PC-3 (cell line): ENCODE measurements around the gene CXADR. TPM values are rescaled to one million over a fixed set of nuclear protein-coding genes. Genes with fewer than 3 reads are reported as not detected.

Experiments used
- ATAC-seq: fragments of 200-7000 bp; cut with Tn5 transposase; 2 replicates; pipeline ENCODE4 v1.9.1; 2020; ENCODE audit warnings: mild to moderate bottlenecking, moderate library complexity
- BruUV-seq: library from RNA; stranded (reverse); fragments of 400-500 nt; replicated peaks from 2 replicates; lab custom pipeline; 2021; lab: Mats Ljungman, UMichigan
- CTCF ChIA-PET: fragments of 300-600 bp; sonication (Branson Sonifier 250); formaldehyde crosslinking; loops from one replicate; lab custom pipeline; 2022; ENCODE audit warnings: antibody characterized with exemption; lab: Charles Lee
- POLR2A ChIA-PET: fragments of 300-600 bp; sonication (Branson Sonifier 250); formaldehyde crosslinking; loops from one replicate; lab custom pipeline; 2022; ENCODE audit warnings: antibody characterized with exemption; ENCODE audit not compliant: unreplicated experiment; lab: Charles Lee
- DNase-seq: peaks from one replicate; pipeline ENCODE4 v3.0.0-alpha.2; 2015
- H2AFZ ChIP-seq: fragments of 300-600 bp; sonication (generic); 2 replicates; pipeline ENCODE4 v1.6.0; 2016; ENCODE audit warnings: antibody characterized with exemption, low read length
- H3F3A ChIP-seq: fragments of 300-600 bp; sonication (generic); one replicate; pipeline ENCODE4 v1.6.0; 2017; ENCODE audit warnings: antibody characterized with exemption, low read length, control low read depth, mild to moderate bottlenecking; ENCODE audit not compliant: unreplicated experiment
- H3K27ac ChIP-seq: fragments of 300-600 bp; sonication (generic); 2 replicates; pipeline ENCODE4 v1.5.1; 2016; ENCODE audit warnings: mild to moderate bottlenecking, low read length
- H3K27me3 ChIP-seq: fragments of 300-600 bp; sonication (generic); 2 replicates; pipeline ENCODE4 v1.6.1; 2016; ENCODE audit warnings: low read length, mixed read lengths
- H3K36me3 ChIP-seq: fragments of 300-600 bp; sonication (generic); 2 replicates; pipeline ENCODE4 v1.6.1; 2016; ENCODE audit warnings: low read depth, mixed run types, low read length, mixed read lengths
- H3K4me1 ChIP-seq: fragments of 300-600 bp; sonication (generic); 2 replicates; pipeline ENCODE4 v1.5.1; 2016; ENCODE audit warnings: low read length; ENCODE audit not compliant: insufficient read depth
- H3K4me2 ChIP-seq: fragments of 300-600 bp; sonication (generic); 2 replicates; pipeline ENCODE4 v1.6.0; 2016; ENCODE audit warnings: low read length
- H3K4me3 ChIP-seq: fragments of 300-600 bp; sonication (generic); 2 replicates; pipeline ENCODE4 v1.5.1; 2016; ENCODE audit warnings: mild to moderate bottlenecking, low read length, mixed read lengths
- H3K79me2 ChIP-seq: fragments of 300-600 bp; sonication (generic); 2 replicates; pipeline ENCODE4 v1.6.1; 2017; ENCODE audit warnings: low read length, mixed read lengths
- H3K9ac ChIP-seq: fragments of 300-600 bp; sonication (generic); 2 replicates; pipeline ENCODE4 v1.6.0; 2016; ENCODE audit warnings: mild to moderate bottlenecking, low read length
- H3K9me2 ChIP-seq: fragments of 300-600 bp; sonication (generic); replicated peaks from 2 replicates; pipeline ENCODE4 v1.6.1; 2016; ENCODE audit warnings: mixed run types, low read length, mixed read lengths
- H3K9me3 ChIP-seq: fragments of 300-600 bp; sonication (generic); 2 replicates; pipeline ENCODE4 v1.6.1; 2016; ENCODE audit warnings: low read length, mixed read lengths
- H4K20me1 ChIP-seq: fragments of 300-600 bp; sonication (generic); 2 replicates; pipeline ENCODE4 v1.6.1; 2016; ENCODE audit warnings: low read length, mixed read lengths
- CTCF ChIP-seq: fragments of 300-600 bp; sonication (generic); conservative IDR thresholded peaks from 2 replicates; pipeline ENCODE4 v1.5.1; 2017; ENCODE audit warnings: antibody characterized with exemption, low read depth, mild to moderate bottlenecking, low read length
- EZH2 ChIP-seq: fragments of 300-600 bp; sonication (generic); IDR thresholded peaks from one replicate; pipeline ENCODE4 v1.6.1; 2017; ENCODE audit warnings: antibody characterized with exemption, mild to moderate bottlenecking, low read length; ENCODE audit not compliant: unreplicated experiment
- EZH2phosphoT487 ChIP-seq: fragments of 300-600 bp; sonication (generic); IDR thresholded peaks from 2 replicates; pipeline ENCODE4 v1.6.1; 2018; ENCODE audit warnings: mild to moderate bottlenecking, antibody characterized with exemption, low read length, borderline replicate concordance
- intact Hi-C: fragments of 100-400 bp; cut with micrococcal nuclease; formaldehyde crosslinking; loops from 2 replicates; pipeline ENCODE4 v1.9.0; 2023
- total RNA-seq: library from RNA; depleted of rRNA; stranded (reverse); fragments of >200 nt; gene quantifications from 2 replicates; pipeline ENCODE4 v1.2.3, GENCODE V29; 2014

The CXADR gene
- total RNA-seq, 1 experiment from 2014 or later = 11.2 TPM

DNA sequence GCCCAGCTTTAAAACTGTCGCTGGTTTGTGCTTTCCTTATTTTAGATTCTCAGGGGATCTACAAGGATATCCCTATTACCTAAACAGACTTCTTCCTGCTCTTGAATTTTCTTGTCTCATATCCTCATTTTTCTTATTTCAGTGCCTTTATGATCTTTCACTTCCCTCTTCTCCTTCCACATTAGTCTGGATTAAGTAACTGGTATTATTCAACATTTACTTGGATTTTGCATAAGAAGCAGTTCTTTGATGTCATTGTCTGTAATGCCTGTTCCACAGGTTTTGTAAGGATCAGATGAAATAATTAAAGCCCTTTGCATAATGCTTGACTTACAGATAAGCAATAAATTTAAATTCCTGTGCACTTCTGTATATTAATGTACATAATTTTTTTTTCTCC is 26.5 kb downstream of the CXADR start:
- no peak for ATAC-seq
- H3F3A ChIP-seq = no peaks in the 10 kb centered on the region
- H3K4me1 ChIP-seq = no peaks in the 10 kb centered on the region
- H3K36me3 ChIP-seq = no peaks in the 10 kb centered on the region
- no peak overlapping the region for H3K4me3 ChIP-seq
- DNase-seq = no peak
- TF ChIP-seq EZH2 = no peak
- no peak for TF ChIP-seq EZH2phosphoT487
- TF ChIP-seq CTCF = no peak
- ChIA-PET POLR2A (no interaction called here), CTCF (no interaction called here)
- H3K9ac ChIP-seq = no peak overlapping the region
- no peaks in the 10 kb centered on the region for H3K27me3 ChIP-seq
- intact Hi-C loops = no loop called here
- no peaks in the 10 kb centered on the region for H3K9me3 ChIP-seq
- no peaks in the 10 kb centered on the region for H3K9me2 ChIP-seq
- no peak overlapping the region for H2AFZ ChIP-seq
- H4K20me1 ChIP-seq = no peaks in the 10 kb centered on the region
- no peaks in the 10 kb centered on the region for H3K79me2 ChIP-seq
- H3K27ac ChIP-seq = no peak overlapping the region
- H3K4me2 ChIP-seq = no peak overlapping the region
- BruUV-seq = no TSS peak

DNA sequence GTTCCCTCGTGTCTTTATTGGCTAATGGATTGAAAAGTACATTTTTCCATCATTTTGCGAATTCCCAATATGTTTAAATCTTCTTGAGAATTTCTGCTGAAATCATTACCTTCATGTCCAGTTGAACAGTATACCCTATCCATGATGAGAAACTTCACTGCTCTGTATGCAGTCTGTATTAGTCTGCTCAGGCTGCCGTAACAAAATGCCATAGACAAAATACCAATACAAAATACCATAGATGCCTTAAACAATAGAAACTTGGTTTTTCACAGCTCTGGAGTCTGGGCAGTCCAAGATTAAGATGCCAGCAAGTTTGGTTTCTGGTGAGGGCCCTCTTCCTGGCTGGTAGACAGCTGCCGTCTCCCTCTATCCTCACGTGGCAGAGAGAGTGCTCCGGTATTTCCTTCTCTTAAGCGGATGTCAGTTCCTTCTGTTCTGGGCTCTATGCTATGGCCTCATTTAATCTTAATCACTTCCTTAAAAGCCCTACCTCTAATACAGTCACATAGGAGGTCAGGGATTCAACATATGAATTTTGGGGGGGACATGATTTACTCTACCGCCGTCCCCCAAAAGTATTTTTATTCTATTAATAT is 27.0 kb downstream of the CXADR start:
- ChIA-PET POLR2A (no interaction called here), CTCF (no interaction called here)
- no peaks in the 10 kb centered on the region for H3K36me3 ChIP-seq
- no peaks in the 10 kb centered on the region for H4K20me1 ChIP-seq
- H3K4me2 ChIP-seq = no peak overlapping the region
- ATAC-seq (no peak), DNase-seq (no peak)
- no peak overlapping the region for H3K27ac ChIP-seq
- no peaks in the 10 kb centered on the region for H3K9me3 ChIP-seq
- no peaks in the 10 kb centered on the region for H3F3A ChIP-seq
- no peak for TF ChIP-seq CTCF
- TF ChIP-seq EZH2 = no peak
- TF ChIP-seq EZH2phosphoT487 = no peak
- intact Hi-C loops = no loop called here
- no peaks in the 10 kb centered on the region for H3K79me2 ChIP-seq
- H3K9me2 ChIP-seq = no peaks in the 10 kb centered on the region
- no peak overlapping the region for H3K4me3 ChIP-seq
- H2AFZ ChIP-seq = no peak overlapping the region
- no peaks in the 10 kb centered on the region for H3K27me3 ChIP-seq
- no peak overlapping the region for H3K9ac ChIP-seq
- BruUV-seq = no TSS peak
- no peaks in the 10 kb centered on the region for H3K4me1 ChIP-seq

DNA sequence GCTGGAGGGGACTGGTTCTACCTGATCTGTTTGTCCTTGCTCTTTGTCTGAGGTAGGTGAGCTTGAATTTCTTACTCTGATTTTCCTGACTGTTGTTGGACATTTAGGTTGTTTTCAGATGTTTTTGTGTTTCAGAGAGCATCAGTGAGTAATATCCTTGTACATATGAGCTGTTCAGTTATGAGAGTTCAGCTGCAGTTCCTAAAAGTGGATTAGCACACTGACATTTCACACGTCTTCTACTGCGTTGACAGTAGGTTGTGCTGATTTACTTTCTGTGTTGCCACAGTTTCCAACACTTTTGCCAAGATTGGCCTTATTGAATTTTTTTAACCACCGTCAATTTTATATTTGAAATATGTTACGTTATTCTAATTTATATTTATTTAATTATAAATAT is 27.7 kb downstream of the CXADR start:
- TF ChIP-seq EZH2 (no peak), CTCF (no peak), EZH2phosphoT487 (no peak)
- H2AFZ ChIP-seq = no peak overlapping the region
- no peaks in the 10 kb centered on the region for H3K79me2 ChIP-seq
- ChIA-PET POLR2A (no interaction called here), CTCF (no interaction called here)
- no peaks in the 10 kb centered on the region for H3K9me2 ChIP-seq
- H3K9me3 ChIP-seq = no peaks in the 10 kb centered on the region
- no peaks in the 10 kb centered on the region for H3F3A ChIP-seq
- ATAC-seq = no peak
- H3K9ac ChIP-seq = no peak overlapping the region
- no peak for DNase-seq
- no peaks in the 10 kb centered on the region for H3K27me3 ChIP-seq
- no peak overlapping the region for H3K4me3 ChIP-seq
- intact Hi-C loops = no loop called here
- H4K20me1 ChIP-seq = no peaks in the 10 kb centered on the region
- H3K27ac ChIP-seq = no peak overlapping the region
- no peak overlapping the region for H3K4me2 ChIP-seq
- H3K4me1 ChIP-seq = no peaks in the 10 kb centered on the region
- no peaks in the 10 kb centered on the region for H3K36me3 ChIP-seq
- BruUV-seq = no TSS peak
